Mucosa of rectum (tissue), 2 donors: Measurements from ENCODE around the gene MAP4K4.

Experiments
- H3K27ac ChIP-seq, 2 donors: one replicate each; pipeline ENCODE4 v1.7.0; 2013; ENCODE audit warnings: inconsistent platforms in 2 of 2, low read depth in 2 of 2, low read length in 2 of 2
- H3K27me3 ChIP-seq, 2 donors: one replicate each; pipeline ENCODE4 v1.7.0; 2013; ENCODE audit warnings: low read length in 2 of 2; ENCODE audit not compliant: control insufficient read depth in 2 of 2, insufficient read depth in 2 of 2
- H3K36me3 ChIP-seq, 2 donors: one replicate each; pipeline ENCODE4 v1.7.0; 2013; ENCODE audit warnings: low read length in 2 of 2; ENCODE audit not compliant: control insufficient read depth in 2 of 2, insufficient read depth in 2 of 2
- H3K4me1 ChIP-seq, 2 donors: one replicate each; pipeline ENCODE4 v1.7.0; 2013; ENCODE audit warnings: low read length in 2 of 2, mild to moderate bottlenecking in 1 of 2; ENCODE audit not compliant: control insufficient read depth in 2 of 2, insufficient read depth in 2 of 2
- H3K4me3 ChIP-seq, 2 donors: one replicate each; pipeline ENCODE4 v1.7.0; 2013; ENCODE audit warnings: low read length in 2 of 2
- H3K9ac ChIP-seq, 2 donors: one replicate each; pipeline ENCODE4 v1.7.0; 2013; ENCODE audit warnings: low read length in 2 of 2, low read depth in 1 of 2, mild to moderate bottlenecking in 1 of 2
- H3K9me3 ChIP-seq, 2 donors: one replicate each; pipeline ENCODE4 v1.7.0; 2013; ENCODE audit warnings: low read length in 2 of 2; ENCODE audit not compliant: control insufficient read depth in 2 of 2
- donor health status: healthy.
- donor health status: Normal muscosa, but diverticular disease.

The MAP4K4 gene

DNA sequence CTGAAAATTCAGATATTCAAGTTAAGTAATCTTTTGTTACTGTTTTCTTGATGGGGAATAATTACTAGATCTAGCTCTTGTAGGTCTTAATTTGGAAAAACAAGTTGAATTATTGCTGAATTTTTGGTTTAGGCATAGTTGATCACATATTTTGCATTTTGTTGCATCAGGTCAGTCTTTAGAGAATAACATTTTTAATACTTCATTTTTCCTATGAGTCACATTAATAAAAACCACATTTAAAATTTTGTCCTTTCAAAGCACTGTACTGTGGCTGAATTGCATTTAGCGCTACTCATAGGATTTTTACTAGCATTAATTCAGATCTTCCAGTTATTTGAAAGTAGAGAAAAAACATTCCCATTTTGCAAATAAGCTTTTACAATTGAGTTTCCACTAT, 23.2 kb downstream of the MAP4K4 start:
- Histone ChIP-seq H3K4me3 (no peak overlapping the region), H3K36me3 (no peaks in the 10 kb centered on the region), H3K27me3 (no peaks in the 10 kb centered on the region), H3K9ac (no peak overlapping the region), H3K27ac (no peak overlapping the region), H3K9me3 (no peaks in the 10 kb centered on the region), H3K4me1 (peaks cover 2 to 11% of the 10 kb centered on the region in 2 donors)

DNA sequence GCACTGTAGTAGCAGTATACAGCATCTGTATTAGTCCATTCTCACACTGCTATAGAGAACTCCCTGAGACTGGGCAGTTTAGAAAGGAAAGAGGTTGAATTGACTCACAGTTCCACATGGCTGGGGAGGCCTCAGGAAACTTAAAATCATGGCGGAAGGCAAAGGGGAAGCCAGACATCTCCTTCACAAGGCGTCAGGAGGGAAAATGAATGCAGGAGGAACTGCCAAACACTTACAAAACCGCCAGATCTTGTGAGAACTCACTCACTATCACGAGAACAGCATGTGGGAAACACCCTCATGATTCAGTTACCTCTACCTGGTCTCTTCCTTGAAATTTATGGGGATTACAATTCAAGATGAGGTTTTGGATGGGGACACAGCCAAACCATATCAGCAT, 25.4 kb downstream of the MAP4K4 start:
- Histone ChIP-seq H3K27me3 (no peaks in the 10 kb centered on the region), H3K27ac (no peak overlapping the region), H3K9me3 (no peaks in the 10 kb centered on the region), H3K36me3 (no peaks in the 10 kb centered on the region), H3K4me1 (peaks cover 0 to 8% of the 10 kb centered on the region in 2 donors), H3K9ac (no peak overlapping the region), H3K4me3 (no peak overlapping the region)

DNA sequence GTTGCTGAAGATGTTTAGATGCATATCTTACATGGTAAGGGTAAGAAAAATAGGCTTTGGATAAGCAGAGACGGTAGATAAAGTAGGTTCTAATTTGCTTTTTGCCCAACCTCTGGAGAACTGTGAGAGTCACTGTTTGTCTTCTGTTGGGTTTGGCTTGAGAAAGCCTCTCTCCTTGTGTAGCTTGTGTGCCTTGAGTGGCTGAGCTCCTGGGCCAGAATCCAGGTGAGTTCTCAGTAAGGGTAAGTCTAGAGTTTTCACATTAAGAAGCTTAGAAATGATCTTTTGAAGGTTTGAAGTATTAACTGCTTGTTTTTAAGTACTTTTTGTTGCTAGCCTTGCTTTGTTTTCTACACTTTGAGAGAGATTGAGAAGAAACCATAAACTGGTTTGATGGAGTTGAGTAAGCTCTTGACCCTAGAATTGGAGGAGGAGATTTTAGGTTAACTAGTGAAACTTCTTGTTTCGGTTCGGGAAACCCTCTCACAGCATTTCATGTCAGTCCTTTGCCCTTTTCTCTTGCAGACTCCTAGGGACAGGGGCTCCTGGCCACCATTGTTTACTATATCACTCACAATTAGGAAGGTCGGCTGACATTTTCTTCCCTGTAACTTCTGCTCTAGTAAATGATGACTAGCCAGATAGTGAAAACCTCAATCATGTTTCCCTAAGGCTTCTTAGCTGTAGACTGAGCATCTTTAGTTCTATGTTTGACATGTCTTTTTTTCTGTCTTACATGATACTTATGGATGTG, 26.0 kb downstream of the MAP4K4 start:
- peaks cover 0 to 7% of the 10 kb centered on the region in 2 donors for H3K4me1 ChIP-seq
- H3K4me3 ChIP-seq = no peak overlapping the region
- H3K9me3 ChIP-seq = no peaks in the 10 kb centered on the region
- H3K27ac ChIP-seq = no peak overlapping the region
- no peaks in the 10 kb centered on the region for H3K36me3 ChIP-seq
- H3K9ac ChIP-seq = no peak overlapping the region
- H3K27me3 ChIP-seq = no peaks in the 10 kb centered on the region

DNA sequence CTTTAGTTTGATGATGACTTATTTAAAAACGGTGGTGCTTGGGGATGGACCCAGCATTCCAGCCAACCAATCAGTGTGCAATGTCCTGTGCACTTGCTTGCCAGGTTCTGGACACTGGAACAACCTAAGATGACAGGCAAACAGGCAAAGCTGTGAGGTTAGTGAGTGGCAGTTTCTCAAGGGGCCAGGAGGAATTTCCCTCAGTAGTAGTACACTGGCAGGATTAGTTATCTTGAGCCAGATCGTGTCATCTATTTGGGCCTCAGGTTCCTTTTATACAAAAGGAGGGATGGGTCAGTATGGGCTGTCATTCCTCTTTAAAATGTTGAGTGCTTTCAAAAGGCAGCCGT, 26.6 kb downstream of the MAP4K4 start:
- Histone ChIP-seq H3K4me1 (peaks cover 0 to 2% of the 10 kb centered on the region in 2 donors), H3K27me3 (no peaks in the 10 kb centered on the region), H3K9ac (no peak overlapping the region), H3K4me3 (no peak overlapping the region), H3K9me3 (no peaks in the 10 kb centered on the region), H3K27ac (no peak overlapping the region), H3K36me3 (no peaks in the 10 kb centered on the region)

DNA sequence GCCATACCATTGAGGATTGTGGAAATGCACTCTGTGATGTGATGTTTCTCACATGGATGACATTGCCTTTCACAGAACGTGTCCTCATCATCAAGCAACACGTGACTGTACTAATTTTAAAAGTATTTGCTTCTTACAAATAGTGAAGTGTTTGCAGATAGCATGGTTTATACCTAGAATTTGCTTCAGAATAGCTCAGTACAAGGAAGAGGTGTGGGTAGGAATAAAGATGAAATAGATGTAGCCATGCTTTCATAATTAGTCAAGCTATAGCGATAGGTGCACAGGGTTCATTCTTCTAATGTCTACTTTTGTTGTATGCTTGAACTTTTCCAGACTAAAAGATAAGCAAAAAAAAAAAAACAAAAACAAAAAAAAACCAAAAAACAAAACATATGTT, 27.5 kb downstream of the MAP4K4 start:
- Histone ChIP-seq H3K4me3 (no peak overlapping the region), H3K4me1 (no peaks in the 10 kb centered on the region), H3K9me3 (no peaks in the 10 kb centered on the region), H3K27ac (no peak overlapping the region), H3K9ac (no peak overlapping the region), H3K36me3 (no peaks in the 10 kb centered on the region), H3K27me3 (no peaks in the 10 kb centered on the region)

DNA sequence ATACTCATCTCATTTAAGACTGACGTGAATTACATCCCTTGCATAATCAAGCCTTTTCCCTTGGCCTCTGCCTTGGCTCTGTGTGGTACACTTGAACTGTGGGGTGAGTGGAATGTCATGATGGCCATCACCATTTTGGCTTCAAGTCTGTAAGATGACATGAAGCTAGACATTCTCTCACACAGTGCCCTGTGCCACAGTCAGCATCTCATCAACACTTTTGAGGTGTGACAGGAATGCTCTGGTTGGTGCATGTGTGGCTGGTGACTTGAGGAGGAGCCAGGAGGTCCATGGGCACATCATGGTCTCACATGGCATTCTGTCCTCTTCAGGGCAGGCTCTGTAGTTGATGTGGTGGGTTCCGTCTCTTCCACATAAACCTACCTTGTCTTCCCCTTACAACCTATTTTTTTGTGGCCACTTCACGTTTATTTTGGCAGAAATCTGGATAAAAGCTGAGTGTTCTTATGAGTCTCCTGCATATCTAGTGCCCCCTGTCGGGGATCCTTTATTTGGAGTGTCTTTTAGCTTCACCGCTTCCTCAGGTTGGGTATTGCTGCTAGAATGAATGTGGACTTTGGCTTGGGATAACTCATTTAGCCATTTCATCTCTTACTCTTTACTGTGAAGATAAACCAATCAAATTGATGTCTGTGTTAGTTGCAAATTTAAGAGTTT, 28.1 kb downstream of the MAP4K4 start:
- Histone ChIP-seq H3K27me3 (no peaks in the 10 kb centered on the region), H3K36me3 (no peaks in the 10 kb centered on the region), H3K27ac (no peak overlapping the region), H3K9me3 (no peaks in the 10 kb centered on the region), H3K4me1 (no peaks in the 10 kb centered on the region), H3K9ac (no peak overlapping the region), H3K4me3 (no peak overlapping the region)

DNA sequence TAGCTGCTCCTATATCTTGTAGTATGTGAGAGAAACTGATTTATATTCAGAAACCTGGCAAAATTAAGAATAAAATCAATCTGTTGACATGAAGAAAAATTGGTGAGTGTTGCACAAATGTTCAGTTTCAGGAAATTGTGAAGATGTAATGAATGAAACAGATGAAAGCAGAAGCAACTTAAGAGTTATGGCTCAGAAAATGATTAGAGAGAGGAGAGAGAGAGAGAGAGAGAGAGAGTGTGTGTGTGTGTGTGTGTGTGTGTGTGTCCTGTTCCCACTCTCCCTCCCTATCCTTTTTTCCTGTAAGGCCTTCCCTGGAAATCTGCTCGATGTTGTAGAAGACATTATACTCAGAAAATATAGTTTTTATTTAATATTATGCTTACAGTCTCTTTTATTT, 31.4 kb downstream of the MAP4K4 start:
- H3K9ac ChIP-seq = no peak overlapping the region
- H3K4me3 ChIP-seq = no peak overlapping the region
- no peak overlapping the region for H3K27ac ChIP-seq
- no peaks in the 10 kb centered on the region for H3K36me3 ChIP-seq
- H3K9me3 ChIP-seq = no peaks in the 10 kb centered on the region
- H3K27me3 ChIP-seq = no peaks in the 10 kb centered on the region
- no peaks in the 10 kb centered on the region for H3K4me1 ChIP-seq

DNA sequence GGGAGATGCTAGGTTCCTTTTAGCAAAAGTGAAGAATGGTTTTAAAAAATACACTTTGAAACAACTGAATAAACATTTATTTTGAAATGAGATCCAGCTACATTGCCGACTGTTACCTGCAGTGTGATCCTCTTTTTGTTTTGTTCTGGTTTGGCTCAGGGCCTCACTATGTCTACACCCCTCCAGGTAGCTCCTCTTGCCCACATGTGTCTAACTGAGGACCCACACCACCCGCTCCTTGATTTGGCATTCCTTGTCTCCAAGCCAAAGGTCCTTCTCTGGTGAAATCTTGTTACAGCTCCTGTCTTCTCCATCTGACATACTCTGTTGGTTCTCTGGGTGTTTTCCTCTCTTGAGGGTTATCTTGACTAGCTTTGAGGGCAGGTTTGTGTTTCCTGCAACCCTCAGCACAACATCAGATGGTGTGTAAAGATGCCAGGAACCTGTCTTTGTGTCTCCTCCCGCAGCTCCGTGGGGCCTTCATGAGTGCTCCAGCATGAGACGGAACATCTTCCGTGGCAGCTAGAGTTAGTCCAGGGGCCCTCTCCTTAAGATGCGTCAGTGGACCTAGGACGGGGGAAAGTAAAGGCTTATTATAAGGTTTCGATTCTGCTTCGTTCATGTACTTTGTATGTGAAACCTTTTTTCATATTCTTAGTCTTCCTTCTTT, 32.1 kb downstream of the MAP4K4 start:
- Histone ChIP-seq H3K9ac (no peak overlapping the region), H3K27ac (no peak overlapping the region), H3K4me1 (no peaks in the 10 kb centered on the region), H3K4me3 (no peak overlapping the region), H3K36me3 (no peaks in the 10 kb centered on the region), H3K27me3 (no peaks in the 10 kb centered on the region), H3K9me3 (no peaks in the 10 kb centered on the region)

DNA sequence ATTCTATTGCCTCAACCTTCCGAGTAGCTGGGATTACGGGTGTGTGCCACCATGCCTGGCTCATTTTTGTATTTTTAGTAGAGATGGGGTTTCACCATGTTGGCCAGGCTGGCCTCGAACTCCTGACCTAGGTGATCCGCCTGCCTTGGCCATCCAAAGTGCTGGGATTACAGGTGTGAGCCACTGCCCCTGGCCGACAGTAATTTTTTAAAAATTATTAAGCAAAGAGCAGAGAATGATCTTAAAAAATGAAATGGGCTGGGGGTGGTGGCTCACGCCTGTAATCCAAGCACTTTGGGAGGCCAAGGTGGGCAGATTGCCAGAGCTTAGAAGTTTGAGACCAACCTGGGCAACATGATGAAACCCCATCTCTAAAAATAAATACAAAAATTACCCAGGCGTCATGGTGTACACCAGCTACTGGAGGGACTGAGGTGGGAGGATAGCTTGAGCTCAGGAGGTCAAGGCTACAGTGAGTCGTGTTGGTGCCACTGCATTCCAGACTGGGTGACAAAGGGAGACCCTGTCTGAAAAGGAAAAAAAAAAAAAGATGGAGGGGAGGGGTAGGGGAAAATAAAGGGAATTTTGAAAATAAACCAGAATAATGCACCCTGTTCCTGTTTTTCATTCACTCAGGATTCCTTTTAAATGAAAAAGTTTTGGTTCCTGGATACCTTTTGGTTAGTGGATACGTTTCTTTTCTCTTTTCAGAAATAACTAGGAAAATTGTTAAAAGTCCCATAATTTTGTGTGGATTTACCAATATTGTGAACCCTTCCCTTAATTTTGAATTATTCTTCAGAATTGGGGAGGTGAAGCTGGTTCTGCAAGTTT, 33.9 kb downstream of the MAP4K4 start:
- H3K27ac ChIP-seq = no peak overlapping the region
- no peaks in the 10 kb centered on the region for H3K9me3 ChIP-seq
- H3K9ac ChIP-seq = no peak overlapping the region
- no peaks in the 10 kb centered on the region for H3K27me3 ChIP-seq
- no peak overlapping the region for H3K4me3 ChIP-seq
- no peaks in the 10 kb centered on the region for H3K4me1 ChIP-seq
- H3K36me3 ChIP-seq = no peaks in the 10 kb centered on the region

DNA sequence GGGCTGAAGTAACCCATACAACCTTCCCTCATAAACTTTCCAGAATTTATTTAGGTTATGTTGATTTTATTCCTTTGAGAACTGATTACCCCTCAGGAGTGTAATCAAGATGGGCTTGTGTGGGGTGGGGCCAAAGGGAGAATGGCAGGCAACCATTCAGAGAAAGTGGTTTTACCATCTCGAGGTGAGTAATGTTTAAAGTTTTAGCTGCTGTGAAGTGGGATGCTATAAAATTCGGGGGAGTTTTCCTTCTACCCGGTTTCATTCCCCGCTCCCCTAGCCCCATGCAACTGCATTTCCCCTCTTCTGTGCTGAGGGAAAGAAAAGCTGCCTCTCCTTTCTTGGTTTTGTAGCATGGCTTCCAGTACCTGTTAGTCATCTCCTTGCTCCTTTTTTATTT, 34.7 kb downstream of the MAP4K4 start:
- Histone ChIP-seq H3K9ac (no peak overlapping the region), H3K9me3 (no peaks in the 10 kb centered on the region), H3K4me1 (no peaks in the 10 kb centered on the region), H3K36me3 (no peaks in the 10 kb centered on the region), H3K27me3 (no peaks in the 10 kb centered on the region), H3K27ac (no peak overlapping the region), H3K4me3 (no peak overlapping the region)
